SK-N-SH treated with all-trans-retinoic acid at 6 μM for 48 hours (cell line): Measurements from ENCODE around the gene MTA1.

Source experiments
- ATAC-seq: fragments of 200-7000 bp; cut with Tn5 transposase; 3 replicates; pipeline ENCODE4 v1.9.1; 2020; ENCODE audit warnings: mild to moderate bottlenecking, moderate library complexity
- ARNTL ChIP-seq: fragments of 450-650 bp; formaldehyde crosslinking; IDR thresholded peaks from 2 replicates; pipeline ENCODE4 v1.5.0; 2020; ENCODE audit warnings: low read depth, mild to moderate bottlenecking, moderate library complexity, borderline replicate concordance
- BACH2 ChIP-seq: fragments of 250-450 bp; sonication (Bioruptor Pico); IDR thresholded peaks from 2 replicates; pipeline ENCODE4 v1.9.0; 2021; ENCODE audit warnings: mild to moderate bottlenecking, borderline replicate concordance
- CSDC2 ChIP-seq: fragments of 250-450 bp; sonication (Bioruptor Pico); IDR thresholded peaks from 2 replicates; pipeline ENCODE4 v1.5.0; 2020; ENCODE audit warnings: mild to moderate bottlenecking, moderate library complexity
- ESRRG ChIP-seq: fragments of 250-450 bp; sonication (Bioruptor Pico); IDR thresholded peaks from 2 replicates; pipeline ENCODE4 v1.6.1; 2021; ENCODE audit warnings: mild to moderate bottlenecking
- GLIS3 ChIP-seq: fragments of 250-450 bp; sonication (Bioruptor Pico); IDR thresholded peaks from 2 replicates; pipeline ENCODE4 v1.5.0; 2020; ENCODE audit warnings: mild to moderate bottlenecking, moderate library complexity
- ISL1 ChIP-seq: fragments of 250-450 bp; sonication (Bioruptor Pico); IDR thresholded peaks from 2 replicates; pipeline ENCODE4 v2.1.2; 2022; ENCODE audit warnings: mild to moderate bottlenecking, moderate library complexity
- OSR1 ChIP-seq: fragments of 250-450 bp; sonication (Bioruptor Pico); IDR thresholded peaks from 2 replicates; pipeline ENCODE4 v1.8.0; 2022; ENCODE audit warnings: moderate library complexity, mild to moderate bottlenecking, inconsistent platforms
- PPARA ChIP-seq: fragments of 250-450 bp; sonication (Bioruptor Pico); IDR thresholded peaks from 2 replicates; pipeline ENCODE4 v1.5.0; 2020; ENCODE audit warnings: mild to moderate bottlenecking, borderline replicate concordance
- RARB ChIP-seq: fragments of 250-450 bp; sonication (Bioruptor Pico); IDR thresholded peaks from 2 replicates; pipeline ENCODE4 v1.8.0; 2021; ENCODE audit warnings: mild to moderate bottlenecking, moderate library complexity
- SNAI2 ChIP-seq: fragments of 250-450 bp; sonication (Bioruptor Pico); IDR thresholded peaks from 2 replicates; pipeline ENCODE4 v1.5.0; 2020; ENCODE audit warnings: mild to moderate bottlenecking, moderate library complexity
- TCF4 ChIP-seq: fragments of 250-450 bp; sonication (Bioruptor Pico); IDR thresholded peaks from 2 replicates; pipeline ENCODE4 v1.8.0; 2021; ENCODE audit warnings: mild to moderate bottlenecking, moderate library complexity, borderline replicate concordance
- TOX ChIP-seq: fragments of 250-450 bp; sonication (Bioruptor Pico); IDR thresholded peaks from 2 replicates; pipeline ENCODE4 v1.8.0; 2021; ENCODE audit warnings: mild to moderate bottlenecking, moderate library complexity, borderline replicate concordance
- ZC3H10 ChIP-seq: fragments of 250-450 bp; sonication (Bioruptor Pico); IDR thresholded peaks from 2 replicates; pipeline ENCODE4 v1.5.1; 2021; ENCODE audit warnings: mild to moderate bottlenecking, moderate library complexity
- ZFP3 ChIP-seq: fragments of 250-450 bp; sonication (Bioruptor Pico); IDR thresholded peaks from 2 replicates; pipeline ENCODE4 v1.5.0; 2020; ENCODE audit warnings: mild to moderate bottlenecking, moderate library complexity
- ZNF565 ChIP-seq: fragments of 450-650 bp; formaldehyde crosslinking; conservative IDR thresholded peaks from 2 replicates; pipeline ENCODE4 v1.5.0; 2020; ENCODE audit warnings: low read depth, mild to moderate bottlenecking, moderate library complexity
- ZNF70 ChIP-seq: fragments of 450-650 bp; formaldehyde crosslinking; IDR thresholded peaks from 2 replicates; pipeline ENCODE4 v1.5.0; 2020; ENCODE audit warnings: mild to moderate bottlenecking, moderate library complexity
- ZNF8 ChIP-seq: fragments of 450-650 bp; formaldehyde crosslinking; IDR thresholded peaks from 2 replicates; pipeline ENCODE4 v1.5.0; 2020; ENCODE audit warnings: mild to moderate bottlenecking, moderate library complexity
- TF ChIP-seq, protein P1 (sequence below): fragments of 250-450 bp; sonication (Bioruptor Pico); IDR thresholded peaks from 2 replicates; pipeline ENCODE4 v1.8.0; 2021; ENCODE audit warnings: low read depth, mild to moderate bottlenecking, moderate library complexity, borderline replicate concordance
- TF ChIP-seq, protein P2 (sequence below): fragments of 250-450 bp; sonication (Bioruptor Pico); IDR thresholded peaks from 2 replicates; pipeline ENCODE4 v1.5.1; 2021; ENCODE audit warnings: mild to moderate bottlenecking, moderate library complexity
- TF ChIP-seq, protein P3 (sequence below): fragments of 250-450 bp; sonication (Bioruptor Pico); IDR thresholded peaks from 2 replicates; pipeline ENCODE4 v1.8.0; 2020; ENCODE audit warnings: mild to moderate bottlenecking, moderate library complexity, borderline replicate concordance
- TF ChIP-seq, protein P4 (sequence below): fragments of 250-450 bp; sonication (Bioruptor Pico); IDR thresholded peaks from 2 replicates; pipeline ENCODE4 v1.5.1; 2020; ENCODE audit warnings: low read depth, mild to moderate bottlenecking, moderate library complexity

MTA1 gene

DNA sequence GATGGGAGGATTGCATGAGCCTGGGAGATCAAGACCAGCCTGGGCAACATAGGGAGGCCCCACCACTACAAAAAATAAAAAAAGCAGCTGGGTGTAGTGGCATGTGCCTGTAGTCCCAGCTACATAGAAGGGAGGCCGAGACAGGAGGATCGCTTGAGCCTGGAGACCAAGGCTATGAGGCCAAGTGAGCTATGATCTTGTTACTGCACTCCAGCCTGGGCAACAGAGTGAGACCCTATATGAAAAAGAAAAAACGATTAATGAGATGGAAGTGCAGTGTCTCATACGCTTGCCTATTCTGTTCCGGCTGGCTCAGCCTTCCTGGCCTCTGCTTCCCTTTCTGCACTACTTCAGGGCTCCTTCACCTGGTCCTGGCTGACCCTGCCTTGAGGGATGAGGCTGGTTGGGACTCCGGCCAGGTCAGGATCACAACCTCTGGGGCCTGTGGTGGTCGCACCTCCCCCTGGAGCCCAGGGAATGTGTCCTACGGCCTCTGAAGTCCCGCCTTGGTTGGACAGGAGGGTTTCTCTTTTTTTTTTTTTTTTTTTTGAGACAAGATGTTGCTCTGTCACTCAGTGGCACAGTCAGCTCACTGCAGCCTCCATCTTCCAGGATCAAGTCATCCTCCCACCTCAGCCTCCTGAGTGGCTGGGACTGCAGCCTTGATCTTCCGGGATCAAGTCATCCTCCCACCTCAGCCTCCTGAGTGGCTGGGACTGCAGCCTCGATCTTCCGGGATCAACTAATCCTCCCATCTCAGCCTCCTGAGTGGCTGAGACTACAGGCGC, 82.1 kb downstream of the MTA1 start:
- TF ChIP-seq, protein P1, sequence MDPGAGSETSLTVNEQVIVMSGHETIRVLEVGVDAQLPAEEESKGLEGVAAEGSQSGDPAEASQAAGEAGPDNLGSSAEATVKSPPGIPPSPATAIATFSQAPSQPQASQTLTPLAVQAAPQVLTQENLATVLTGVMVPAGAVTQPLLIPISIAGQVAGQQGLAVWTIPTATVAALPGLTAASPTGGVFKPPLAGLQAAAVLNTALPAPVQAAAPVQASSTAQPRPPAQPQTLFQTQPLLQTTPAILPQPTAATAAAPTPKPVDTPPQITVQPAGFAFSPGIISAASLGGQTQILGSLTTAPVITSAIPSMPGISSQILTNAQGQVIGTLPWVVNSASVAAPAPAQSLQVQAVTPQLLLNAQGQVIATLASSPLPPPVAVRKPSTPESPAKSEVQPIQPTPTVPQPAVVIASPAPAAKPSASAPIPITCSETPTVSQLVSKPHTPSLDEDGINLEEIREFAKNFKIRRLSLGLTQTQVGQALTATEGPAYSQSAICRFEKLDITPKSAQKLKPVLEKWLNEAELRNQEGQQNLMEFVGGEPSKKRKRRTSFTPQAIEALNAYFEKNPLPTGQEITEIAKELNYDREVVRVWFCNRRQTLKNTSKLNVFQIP (CRISPR knock-in tag), result no peak
- ATAC-seq, result no peak

DNA sequence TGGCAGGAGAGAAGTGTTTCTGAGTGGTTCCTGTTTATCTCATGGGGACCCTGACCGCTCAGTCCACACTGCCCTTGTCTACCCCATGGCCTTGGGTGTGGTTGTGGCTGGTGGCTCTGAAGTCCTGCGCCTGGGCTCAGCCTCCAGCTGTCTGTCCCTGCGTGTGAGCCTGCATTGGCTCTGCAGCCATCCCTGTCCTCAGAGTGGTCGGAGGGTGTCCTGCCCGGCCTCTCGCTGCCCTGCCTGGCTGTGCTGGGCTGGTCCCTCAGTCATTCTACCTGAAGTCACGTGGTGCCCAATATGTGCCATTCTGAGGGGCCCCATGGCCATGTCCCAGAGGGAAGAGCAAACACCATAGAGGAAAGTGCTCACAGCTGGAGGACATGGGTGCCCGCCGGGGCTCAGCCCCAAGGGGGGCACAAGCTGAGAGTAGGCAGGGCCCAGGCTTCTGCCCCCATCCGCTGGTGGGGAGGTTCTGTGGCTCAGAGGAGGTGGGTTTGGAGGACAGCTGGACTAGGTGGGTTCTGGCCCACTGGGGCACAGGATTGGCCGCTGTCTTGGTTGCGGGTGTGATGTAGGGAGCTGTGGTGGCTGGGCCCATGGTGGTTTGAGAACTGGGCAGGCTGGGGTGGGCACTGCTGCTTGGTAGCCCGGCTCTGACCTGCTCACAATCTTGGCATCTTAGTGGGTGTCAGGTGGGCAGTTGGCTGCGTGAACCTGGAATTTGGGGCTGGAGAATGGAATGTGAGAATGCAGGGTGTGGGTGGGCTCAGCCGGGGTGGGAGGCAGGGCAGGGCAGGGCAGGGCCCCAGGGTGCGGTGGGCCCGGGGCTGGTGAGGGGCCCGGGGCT, 83.0 kb downstream of the MTA1 start:
- TF ChIP-seq SNAI2 (CRISPR knock-in tag) (no peak), ZNF70 (CRISPR knock-in tag) (no peak), ISL1 (CRISPR knock-in tag) (no peak), TOX (CRISPR knock-in tag) (no peak), ARNTL (no peak), ZNF565 (no peak), GLIS3 (no peak), TCF4 (CRISPR knock-in tag) (no peak), CSDC2 (CRISPR knock-in tag) (no peak), OSR1 (CRISPR knock-in tag) (no peak), RARB (CRISPR knock-in tag) (no peak), ZC3H10 (CRISPR knock-in tag) (no peak), ZNF8 (CRISPR knock-in tag) (no peak), ZFP3 (CRISPR knock-in tag) (no peak), BACH2 (CRISPR knock-in tag) (no peak), PPARA (CRISPR knock-in tag) (no peak)
- TF ChIP-seq, protein P2, sequence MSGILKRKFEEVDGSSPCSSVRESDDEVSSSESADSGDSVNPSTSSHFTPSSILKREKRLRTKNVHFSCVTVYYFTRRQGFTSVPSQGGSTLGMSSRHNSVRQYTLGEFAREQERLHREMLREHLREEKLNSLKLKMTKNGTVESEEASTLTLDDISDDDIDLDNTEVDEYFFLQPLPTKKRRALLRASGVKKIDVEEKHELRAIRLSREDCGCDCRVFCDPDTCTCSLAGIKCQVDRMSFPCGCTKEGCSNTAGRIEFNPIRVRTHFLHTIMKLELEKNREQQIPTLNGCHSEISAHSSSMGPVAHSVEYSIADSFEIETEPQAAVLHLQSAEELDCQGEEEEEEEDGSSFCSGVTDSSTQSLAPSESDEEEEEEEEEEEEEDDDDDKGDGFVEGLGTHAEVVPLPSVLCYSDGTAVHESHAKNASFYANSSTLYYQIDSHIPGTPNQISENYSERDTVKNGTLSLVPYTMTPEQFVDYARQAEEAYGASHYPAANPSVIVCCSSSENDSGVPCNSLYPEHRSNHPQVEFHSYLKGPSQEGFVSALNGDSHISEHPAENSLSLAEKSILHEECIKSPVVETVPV, result no peak
- TF ChIP-seq, protein P3, sequence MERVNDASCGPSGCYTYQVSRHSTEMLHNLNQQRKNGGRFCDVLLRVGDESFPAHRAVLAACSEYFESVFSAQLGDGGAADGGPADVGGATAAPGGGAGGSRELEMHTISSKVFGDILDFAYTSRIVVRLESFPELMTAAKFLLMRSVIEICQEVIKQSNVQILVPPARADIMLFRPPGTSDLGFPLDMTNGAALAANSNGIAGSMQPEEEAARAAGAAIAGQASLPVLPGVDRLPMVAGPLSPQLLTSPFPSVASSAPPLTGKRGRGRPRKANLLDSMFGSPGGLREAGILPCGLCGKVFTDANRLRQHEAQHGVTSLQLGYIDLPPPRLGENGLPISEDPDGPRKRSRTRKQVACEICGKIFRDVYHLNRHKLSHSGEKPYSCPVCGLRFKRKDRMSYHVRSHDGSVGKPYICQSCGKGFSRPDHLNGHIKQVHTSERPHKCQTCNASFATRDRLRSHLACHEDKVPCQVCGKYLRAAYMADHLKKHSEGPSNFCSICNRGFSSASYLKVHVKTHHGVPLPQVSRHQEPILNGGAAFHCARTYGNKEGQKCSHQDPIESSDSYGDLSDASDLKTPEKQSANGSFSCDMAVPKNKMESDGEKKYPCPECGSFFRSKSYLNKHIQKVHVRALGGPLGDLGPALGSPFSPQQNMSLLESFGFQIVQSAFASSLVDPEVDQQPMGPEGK (CRISPR knock-in tag), result no peak
- TF ChIP-seq, protein P1 (CRISPR knock-in tag), result no peak
- TF ChIP-seq, protein P4, sequence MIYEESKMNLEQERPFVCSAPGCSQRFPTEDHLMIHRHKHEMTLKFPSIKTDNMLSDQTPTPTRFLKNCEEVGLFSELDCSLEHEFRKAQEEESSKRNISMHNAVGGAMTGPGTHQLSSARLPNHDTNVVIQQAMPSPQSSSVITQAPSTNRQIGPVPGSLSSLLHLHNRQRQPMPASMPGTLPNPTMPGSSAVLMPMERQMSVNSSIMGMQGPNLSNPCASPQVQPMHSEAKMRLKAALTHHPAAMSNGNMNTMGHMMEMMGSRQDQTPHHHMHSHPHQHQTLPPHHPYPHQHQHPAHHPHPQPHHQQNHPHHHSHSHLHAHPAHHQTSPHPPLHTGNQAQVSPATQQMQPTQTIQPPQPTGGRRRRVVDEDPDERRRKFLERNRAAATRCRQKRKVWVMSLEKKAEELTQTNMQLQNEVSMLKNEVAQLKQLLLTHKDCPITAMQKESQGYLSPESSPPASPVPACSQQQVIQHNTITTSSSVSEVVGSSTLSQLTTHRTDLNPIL (CRISPR knock-in tag), result no peak

DNA sequence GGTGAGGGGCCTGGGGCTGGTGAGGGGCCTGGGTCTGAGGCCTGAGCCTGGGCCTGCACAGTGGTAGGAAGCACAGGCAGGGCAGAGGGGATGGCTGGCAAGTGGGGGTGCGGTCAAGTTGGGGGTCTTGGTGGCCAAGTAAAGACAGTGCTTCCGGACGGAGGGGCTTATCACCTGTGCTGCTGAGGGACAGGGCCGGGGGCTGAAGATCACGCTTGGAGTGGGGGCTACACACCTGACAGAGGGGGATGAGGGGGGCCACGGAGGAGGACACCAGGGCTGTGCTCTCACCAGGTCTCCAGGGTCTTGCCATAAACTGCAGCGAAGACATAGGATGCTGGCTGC, 83.6 kb downstream of the MTA1 start:
- ATAC-seq, result no peak

More for the DNA sequence above, 83.0 kb downstream of the MTA1 start:
- ATAC-seq, result no peak; the same call in 1 of the 3 replicates

More for the DNA sequence above, 83.6 kb downstream of the MTA1 start:
- TF ChIP-seq SNAI2 (CRISPR knock-in tag) (no peak), BACH2 (CRISPR knock-in tag) (no peak), PPARA (CRISPR knock-in tag) (no peak), TCF4 (CRISPR knock-in tag) (no peak), ESRRG (CRISPR knock-in tag) (no peak), OSR1 (CRISPR knock-in tag) (no peak), CSDC2 (CRISPR knock-in tag) (no peak), TOX (CRISPR knock-in tag) (no peak)
- TF ChIP-seq, protein P2, result no peak
- TF ChIP-seq, protein P1 (CRISPR knock-in tag), result no peak
